Endothelial cell of umbilical vein (primary cell): Measurements from ENCODE around the gene ZDHHC24. TPM values are rescaled to one million over a fixed set of nuclear protein-coding genes. Genes with fewer than 3 reads are reported as not detected.

Experiments used
- BruUV-seq: library from RNA; stranded (reverse); fragments of 400-500 nt; replicated peaks from 2 replicates; lab custom pipeline; 2021; lab: Mats Ljungman, UMichigan
- CTCF ChIA-PET: fragments of 300-600, 350-600 bp; sonication (Branson Sonifier 250); formaldehyde crosslinking; loops from one replicate; lab custom pipeline; 2021; ENCODE audit warnings: antibody characterized with exemption, inconsistent platforms; lab: Charles Lee
- POLR2A ChIA-PET: fragments of 300-600, 350-600 bp; sonication (Branson Sonifier 250); formaldehyde crosslinking; loops from one replicate; lab custom pipeline; 2021; ENCODE audit warnings: antibody characterized with exemption, inconsistent platforms; lab: Charles Lee
- DNase-seq: peaks from one replicate; pipeline ENCODE4 v3.0.0-alpha.2; 2011; ENCODE audit warnings: low read depth, low spot score
- FAIRE-seq: peaks from 2 replicates; lab custom pipeline; 2011; peaks lifted over from hg19 to GRCh38; lab: Jason Lieb, UNC
- H2AFZ ChIP-seq: 2 replicates; pipeline ENCODE4 v1.6.0; 2012; ENCODE audit warnings: low read depth, low read length, control low read depth, inconsistent platforms
- H3K27ac ChIP-seq: 2 replicates; pipeline ENCODE4 v1.5.1; 2011; ENCODE audit warnings: low read depth, mild to moderate bottlenecking, control low read depth, low read length, moderate library complexity; ENCODE audit not compliant: insufficient read depth
- H3K27me3 ChIP-seq, 2 experiments: 2 replicates each; pipeline versions ENCODE4 v1.6.0 to v1.6.1; 2011; ENCODE audit warnings: low read length in 2 of 2, mixed read lengths in 1 of 2; ENCODE audit not compliant: control insufficient read depth in 2 of 2, insufficient read depth in 2 of 2
- H3K36me3 ChIP-seq, 2 experiments: 2 replicates in 1 of 2; 3 replicates in 1 of 2; pipeline ENCODE4 v1.5.1; 2011; ENCODE audit warnings: low read length in 2 of 2, mild to moderate bottlenecking in 1 of 2, moderate library complexity in 1 of 2; ENCODE audit not compliant: control insufficient read depth in 2 of 2, insufficient read depth in 2 of 2; ENCODE audit errors: extremely low read depth in 1 of 2
- H3K4me1 ChIP-seq: 3 replicates; pipeline ENCODE4 v1.5.1; 2011; ENCODE audit warnings: mild to moderate bottlenecking, low read length; ENCODE audit not compliant: control insufficient read depth, insufficient read depth; ENCODE audit errors: extremely low read depth
- H3K4me2 ChIP-seq: 2 replicates; pipeline ENCODE4 v1.6.1; 2011; ENCODE audit warnings: low read length, control low read depth, mixed read lengths; ENCODE audit not compliant: insufficient read depth
- H3K4me3 ChIP-seq, 3 experiments: fragments of 200-600 bp in 1 of 3; sonication (generic), shearing (Covaris generic) in 1 of 3; replicated peaks in 1 of 3; 2 replicates each; pipeline ENCODE4 v1.5.1; 2011 to 2016; ENCODE audit warnings: control low read depth in 3 of 3, low read length in 3 of 3, mild to moderate bottlenecking in 2 of 3, inconsistent platforms in 1 of 3, low read depth in 1 of 3, moderate library complexity in 1 of 3; ENCODE audit not compliant: insufficient read depth in 1 of 3
- H3K79me2 ChIP-seq: 2 replicates; pipeline ENCODE4 v1.6.0; 2012; ENCODE audit warnings: low read length, inconsistent platforms; ENCODE audit not compliant: control insufficient read depth, insufficient read depth
- H3K9ac ChIP-seq: replicated peaks from 2 replicates; pipeline ENCODE3; 2011; ENCODE audit warnings: low read length, control low read depth; ENCODE audit not compliant: insufficient read depth; ENCODE audit errors: extremely low read depth
- H3K9me1 ChIP-seq: replicated peaks from 3 replicates; pipeline ENCODE4 v1.6.0; 2011; ENCODE audit warnings: mild to moderate bottlenecking, low read length; ENCODE audit not compliant: control insufficient read depth, insufficient read depth; ENCODE audit errors: extremely low read depth
- H3K9me3 ChIP-seq: replicated peaks from 2 replicates; pipeline ENCODE4 v1.5.1; 2012; ENCODE audit warnings: low read length, inconsistent platforms; ENCODE audit not compliant: control insufficient read depth, insufficient read depth
- H4K20me1 ChIP-seq: replicated peaks from 2 replicates; pipeline ENCODE3; 2011; ENCODE audit warnings: mild to moderate bottlenecking, low read length; ENCODE audit not compliant: control insufficient read depth, insufficient read depth; ENCODE audit errors: extremely low read depth
- CTCF ChIP-seq, 2 donors: IDR thresholded peaks; 1 replicate in 1 of 2; 2 replicates in 1 of 2; pipeline ENCODE4 v1.5.1; 2011; ENCODE audit warnings: low read length in 2 of 2, mild to moderate bottlenecking in 2 of 2, moderate library complexity in 2 of 2, control low read depth in 1 of 2, inconsistent platforms in 1 of 2, low read depth in 1 of 2; ENCODE audit not compliant: insufficient read depth in 1 of 2; ENCODE audit errors: extremely low read depth in 1 of 2
- EZH2 ChIP-seq: IDR thresholded peaks from 2 replicates; pipeline ENCODE4 v1.6.1; 2012; ENCODE audit warnings: borderline replicate concordance, low read depth, mild to moderate bottlenecking, moderate library complexity, low read length, inconsistent platforms; ENCODE audit not compliant: severe bottlenecking
- FOS ChIP-seq: IDR thresholded peaks from 2 replicates; pipeline ENCODE4 v1.6.1; 2011; ENCODE audit warnings: mild to moderate bottlenecking, low read length, moderate library complexity, borderline replicate concordance; ENCODE audit not compliant: insufficient read depth
- GATA2 ChIP-seq: IDR thresholded peaks from 2 replicates; pipeline ENCODE4 v1.7.0; 2011; ENCODE audit warnings: low read depth, mild to moderate bottlenecking, moderate library complexity, mixed read lengths, low read length; ENCODE audit not compliant: insufficient read length, insufficient read depth
- JUN ChIP-seq: IDR thresholded peaks from 2 replicates; pipeline ENCODE4 v1.6.1; 2011; ENCODE audit warnings: borderline replicate concordance, low read depth; ENCODE audit not compliant: insufficient read length, insufficient read depth
- MAX ChIP-seq: IDR thresholded peaks from 2 replicates; pipeline ENCODE4 v1.6.1; 2011; ENCODE audit not compliant: insufficient read depth, insufficient read length
- MYC ChIP-seq: IDR thresholded peaks from one replicate; pipeline ENCODE4 v1.6.1; 2011; ENCODE audit warnings: mild to moderate bottlenecking, low read depth, low read length
- POLR2A ChIP-seq: IDR thresholded peaks from 2 replicates; pipeline ENCODE4 v1.6.1; 2012; ENCODE audit warnings: low read depth, mild to moderate bottlenecking, control low read depth, low read length
- POLR2AphosphoS5 ChIP-seq: IDR thresholded peaks from 2 replicates; pipeline ENCODE4 v1.6.1; 2012; ENCODE audit warnings: low read depth, mild to moderate bottlenecking, control low read depth, low read length, moderate library complexity; ENCODE audit not compliant: insufficient read depth
- dilution Hi-C: fragments of 300-500 bp; cut with MboI; formaldehyde crosslinking; loops from one replicate; pipeline ENCODE4 v1.15.0; 2019; ENCODE audit warnings: low sequenced_read_pairs; ENCODE audit not compliant: extremely low pct_ligation_motif_present
- intact Hi-C: fragments of 100-400 bp; cut with micrococcal nuclease; formaldehyde crosslinking; loops from one replicate; pipeline ENCODE4 v1.10.0; 2022
- polyA plus RNA-seq, 4 experiments: library from polyadenylated mRNA; depleted of rRNA in 3 of 4; stranded (reverse) in 3 of 4; unstranded in 1 of 4; fragments of >200 nt; gene quantifications; 2 replicates each; pipeline versions ENCODE4 v1.2.1 to v1.2.3, GENCODE V29; 2011 to 2012; ENCODE audit warnings: missing spikeins in 1 of 4
- total RNA-seq: library from RNA; stranded (reverse); gene quantifications from 2 replicates; pipeline ENCODE4 v1.2.3, GENCODE V29; 2021

ZDHHC24 gene
- total and polyA plus RNA-seq, 2 donors (not counting 3 experiments of a cell fraction or from before 2014, with no cell fraction given) = 20.1 to 21.1 TPM

GRCh38 chr11:66472054-66472453 is 73.8 kb downstream of the ZDHHC24 start:
- intact Hi-C loops (no loop called here), dilution Hi-C loops (no loop called here)
- Histone ChIP-seq H3K9me1 (no peaks in the 10 kb centered on the region), H2AFZ (no peak overlapping the region), H3K79me2 (no peaks in the 10 kb centered on the region), H3K4me2 (no peak overlapping the region), H3K4me1 (peaks cover 6% of the 10 kb centered on the region), H3K36me3 (no peaks in the 10 kb centered on the region), H3K27me3 (no peaks in the 10 kb centered on the region), H3K9me3 (no peaks in the 10 kb centered on the region), H3K4me3 (no peak overlapping the region), H3K9ac (no peak overlapping the region), H4K20me1 (no peaks in the 10 kb centered on the region), H3K27ac (no peak overlapping the region)
- ChIA-PET CTCF (interaction anchor here (2.1 kb wide), 1 partner anchor 33 kb away, joined by 5 read pairs; the partner anchor contains the start of gene MRPL11), POLR2A (no interaction called here)
- FAIRE-seq (no peak), DNase-seq (no peak)
- BruUV-seq = no TSS peak
- TF ChIP-seq EZH2 = no peak
- TF ChIP-seq JUN = no peak
- no peak for TF ChIP-seq MYC
- TF ChIP-seq MAX = no peak
- TF ChIP-seq FOS = no peak
- no peak for TF ChIP-seq POLR2AphosphoS5
- TF ChIP-seq CTCF (IDR thresholded peaks at IDR 0.05; ENCODE audit: extremely low read depth in 1 of 2, insufficient read depth in 1 of 2, low read depth in 1 of 2, low read length in 2 of 2) = no peak
- TF ChIP-seq POLR2A = no peak
- TF ChIP-seq GATA2 = no peak
